Fibroblast of the conjunctiva (primary cell): ENCODE measurements around the gene SCAMP5.
A peak's percentile ranks its signal among the peaks of the same experiment; 100 is the strongest.

ENCODE experiments used
- DNase-seq: peaks from one replicate; pipeline ENCODE4 v3.0.0-alpha.2; 2010; ENCODE audit warnings: low read depth

The SCAMP5 gene

GRCh38 chr15:75023181-75023871 is 28.0 kb downstream of the SCAMP5 start, which contains the start of gene PPCDC:
Gene PPCDC (plus strand): TSS chr15:75023590. CDS start chr15:75028319, 4,729 bp downstream.
- peak; percentile 91 for DNase-seq

- DNase-seq = no peak
These were observed 28.7 kb downstream of the SCAMP5 start for GRCh38 chr15:75023872-75024636.

- DNase-seq = no peak
These were observed 29.7 kb downstream of the SCAMP5 start for GRCh38 chr15:75025107-75025506.

GRCh38 chr15:75025548-75026260 is 30.3 kb downstream of the SCAMP5 start:
- DNase-seq = no peak

- no peak for DNase-seq
These were observed 32.2 kb downstream of the SCAMP5 start for GRCh38 chr15:75027551-75027950.

GRCh38 chr15:75028991-75029377 is 33.6 kb downstream of the SCAMP5 start:
- no peak for DNase-seq

- DNase-seq = peak; percentile 83
These were observed 34.1 kb downstream of the SCAMP5 start for GRCh38 chr15:75029378-75030022.

GRCh38 chr15:75030023-75030413 is 34.7 kb downstream of the SCAMP5 start:
- peak; percentile 26 for DNase-seq

GRCh38 chr15:75030424-75030823 is 35.1 kb downstream of the SCAMP5 start:
- DNase-seq = no peak

- DNase-seq = no peak
These were observed 36.5 kb downstream of the SCAMP5 start for GRCh38 chr15:75031848-75032247.

- no peak for DNase-seq
These were observed 37.0 kb downstream of the SCAMP5 start for GRCh38 chr15:75032395-75032794.

- DNase-seq = no peak
These were observed 38.4 kb downstream of the SCAMP5 start for GRCh38 chr15:75033809-75034208.

- no peak for DNase-seq
These were observed 39.3 kb downstream of the SCAMP5 start for GRCh38 chr15:75034615-75035014.

- DNase-seq = no peak
These were observed 40.9 kb downstream of the SCAMP5 start for GRCh38 chr15:75036212-75036616.

GRCh38 chr15:75037685-75038084 is 42.3 kb downstream of the SCAMP5 start:
- DNase-seq = no peak

- no peak for DNase-seq
These were observed 42.9 kb downstream of the SCAMP5 start for GRCh38 chr15:75038231-75038630.

GRCh38 chr15:75042730-75043508 is 47.6 kb downstream of the SCAMP5 start:
- no peak for DNase-seq

- peak; percentile 99 for DNase-seq
These were observed 48.3 kb downstream of the SCAMP5 start for GRCh38 chr15:75043509-75044257.

GRCh38 chr15:75044258-75044878 is 49.0 kb downstream of the SCAMP5 start:
- no peak for DNase-seq

- no peak for DNase-seq
These were observed 50.1 kb downstream of the SCAMP5 start for GRCh38 chr15:75045332-75046015.
